ENCODE measurements around the gene GATA5.

- TF ChIP-seq CTCF (IDR thresholded peaks at IDR 0.05) (no peak), ZNF416 (CRISPR knock-in tag; IDR thresholded peaks at IDR 0.05) (no peak)
Observed at GRCh38 chr20:62451970-62452369, 23.8 kb downstream of the GATA5 start.

All from WTC11 (cell line).